ENCODE data around the gene ZNF804B.

Gene ZNF804B

GRCh38 chr7:88789480-88790064 lies 30.1 kb downstream of the ZNF804B start:
- DNase-seq (ENCODE audit: low read depth in 1 of 2, low spot score in 1 of 2): peak; percentile 1 to 41
- TF ChIP-seq JUND (IDR thresholded peaks at IDR 0.05; ENCODE audit: low read depth): no peak
- in situ Hi-C loops (cut with HindIII; ENCODE audit: low pct_unique_long_range_greater_than_20kb, low sequenced_read_pairs): no loop called here

GRCh38 chr7:88791891-88792290 lies 32.4 kb downstream of the ZNF804B start:
- TF ChIP-seq JUND (IDR thresholded peaks at IDR 0.05; ENCODE audit: low read depth): no peak
- DNase-seq (ENCODE audit: low read depth in 1 of 2, low spot score in 1 of 2): no peak
- in situ Hi-C loops (cut with HindIII; ENCODE audit: low pct_unique_long_range_greater_than_20kb, low sequenced_read_pairs): no loop called here

- TF ChIP-seq JUND (IDR thresholded peaks at IDR 0.05; ENCODE audit: low read depth): no peak
- no peak for DNase-seq (ENCODE audit: low read depth in 1 of 2, low spot score in 1 of 2)
- in situ Hi-C loops (cut with HindIII; ENCODE audit: low pct_unique_long_range_greater_than_20kb, low sequenced_read_pairs): no loop called here
Observed at GRCh38 chr7:88792361-88792760, 32.9 kb downstream of the ZNF804B start.

GRCh38 chr7:88795553-88795952 lies 36.1 kb downstream of the ZNF804B start, which contains the start of gene TEX47:
Gene TEX47 (minus strand): TSS chr7:88795737. CDS start chr7:88794942, 795 bp downstream.
- in situ Hi-C loops (cut with HindIII; ENCODE audit: low pct_unique_long_range_greater_than_20kb, low sequenced_read_pairs): no loop called here
- peak in 1 of 2 experiments; percentile 51 for DNase-seq (ENCODE audit: low read depth in 1 of 2, low spot score in 1 of 2)
- TF ChIP-seq JUND (IDR thresholded peaks at IDR 0.05; ENCODE audit: low read depth): no peak

GRCh38 chr7:88801046-88801445 lies 41.5 kb downstream of the ZNF804B start:
- DNase-seq (ENCODE audit: low read depth in 1 of 2, low spot score in 1 of 2): no peak
- in situ Hi-C loops (cut with HindIII; ENCODE audit: low pct_unique_long_range_greater_than_20kb, low sequenced_read_pairs): no loop called here
- no peak for TF ChIP-seq JUND (IDR thresholded peaks at IDR 0.05; ENCODE audit: low read depth)

- in situ Hi-C loops (cut with HindIII; ENCODE audit: low pct_unique_long_range_greater_than_20kb, low sequenced_read_pairs): no loop called here
- no peak for TF ChIP-seq JUND (IDR thresholded peaks at IDR 0.05; ENCODE audit: low read depth)
- no peak for DNase-seq (ENCODE audit: low read depth in 1 of 2, low spot score in 1 of 2)
Observed at GRCh38 chr7:88806280-88807037, 47.0 kb downstream of the ZNF804B start.

GRCh38 chr7:88818552-88818951 lies 59.1 kb downstream of the ZNF804B start:
- no peak for TF ChIP-seq JUND (IDR thresholded peaks at IDR 0.05; ENCODE audit: low read depth)
- in situ Hi-C loops (cut with HindIII; ENCODE audit: low pct_unique_long_range_greater_than_20kb, low sequenced_read_pairs): no loop called here
- no peak for DNase-seq (ENCODE audit: low read depth in 1 of 2, low spot score in 1 of 2)

GRCh38 chr7:88826222-88826621 lies 66.7 kb downstream of the ZNF804B start:
- in situ Hi-C loops (cut with HindIII; ENCODE audit: low pct_unique_long_range_greater_than_20kb, low sequenced_read_pairs): no loop called here
- no peak for DNase-seq (ENCODE audit: low read depth in 1 of 2, low spot score in 1 of 2)
- no peak for TF ChIP-seq JUND (IDR thresholded peaks at IDR 0.05; ENCODE audit: low read depth)

GRCh38 chr7:88835147-88835728 lies 75.7 kb downstream of the ZNF804B start:
- TF ChIP-seq JUND (IDR thresholded peaks at IDR 0.05; ENCODE audit: low read depth): no peak
- peak in 1 of 2 experiments; percentile 59 for DNase-seq (ENCODE audit: low read depth in 1 of 2, low spot score in 1 of 2)
- in situ Hi-C loops (cut with HindIII; ENCODE audit: low pct_unique_long_range_greater_than_20kb, low sequenced_read_pairs): no loop called here

- TF ChIP-seq JUND (IDR thresholded peaks at IDR 0.05; ENCODE audit: low read depth): no peak
- in situ Hi-C loops (cut with HindIII; ENCODE audit: low pct_unique_long_range_greater_than_20kb, low sequenced_read_pairs): no loop called here
- DNase-seq (ENCODE audit: low read depth in 1 of 2, low spot score in 1 of 2): no peak
Observed at GRCh38 chr7:88842201-88842600, 82.7 kb downstream of the ZNF804B start.

GRCh38 chr7:88845091-88845490 lies 85.6 kb downstream of the ZNF804B start:
- in situ Hi-C loops (cut with HindIII; ENCODE audit: low pct_unique_long_range_greater_than_20kb, low sequenced_read_pairs): no loop called here
- DNase-seq (ENCODE audit: low read depth in 1 of 2, low spot score in 1 of 2): no peak
- TF ChIP-seq JUND (IDR thresholded peaks at IDR 0.05; ENCODE audit: low read depth): no peak

- no peak for TF ChIP-seq JUND (IDR thresholded peaks at IDR 0.05; ENCODE audit: low read depth)
- in situ Hi-C loops (cut with HindIII; ENCODE audit: low pct_unique_long_range_greater_than_20kb, low sequenced_read_pairs): no loop called here
- no peak for DNase-seq (ENCODE audit: low read depth in 1 of 2, low spot score in 1 of 2)
Observed at GRCh38 chr7:88851220-88851619, 91.7 kb downstream of the ZNF804B start.

GRCh38 chr7:88859288-88859687 lies 99.8 kb downstream of the ZNF804B start:
- no peak for DNase-seq (ENCODE audit: low read depth in 1 of 2, low spot score in 1 of 2)
- in situ Hi-C loops (cut with HindIII; ENCODE audit: low pct_unique_long_range_greater_than_20kb, low sequenced_read_pairs): no loop called here
- TF ChIP-seq JUND (IDR thresholded peaks at IDR 0.05; ENCODE audit: low read depth): no peak
